22Rv1 (cell line): ENCODE data around the gene NR1D1.

Experiments
- CTCF ChIP-seq: fragments of 450-650 bp; IDR thresholded peaks from 2 replicates; pipeline ENCODE4 v1.5.1; 2017; ENCODE audit warnings: mild to moderate bottlenecking
- ZFX ChIP-seq: fragments of 450-650 bp; IDR thresholded peaks from 2 replicates; pipeline ENCODE4 v1.6.1; 2017; ENCODE audit warnings: antibody characterized with exemption, borderline replicate concordance

- TF ChIP-seq CTCF, result peak; percentile 79
- no peak for TF ChIP-seq ZFX
Measured at GRCh38 chr17:40111221-40112128, 11.1 kb upstream of the NR1D1 start.
